Kidney epithelial cell (primary cell): Measurements from ENCODE around the gene SEMA6B. TPM values are rescaled to one million over a fixed set of nuclear protein-coding genes. Genes with fewer than 3 reads are reported as not detected.
A peak's percentile ranks its signal among the peaks of the same experiment; 100 is the strongest.

Experiments
- DNase-seq: peaks from one replicate; pipeline ENCODE4 v3.0.0-alpha.2; 2010; ENCODE audit warnings: low read depth
- H3K27me3 ChIP-seq: 2 replicates; pipeline ENCODE4 v1.6.0; 2011; ENCODE audit warnings: low read length; ENCODE audit not compliant: control insufficient read depth, insufficient read depth
- H3K36me3 ChIP-seq: 2 replicates; pipeline ENCODE4 v1.5.1; 2011; ENCODE audit warnings: low read length; ENCODE audit not compliant: control insufficient read depth, insufficient read depth
- H3K4me3 ChIP-seq: 2 replicates; pipeline ENCODE4 v1.5.1; 2011; ENCODE audit warnings: low read depth, mild to moderate bottlenecking, control low read depth, low read length
- CTCF ChIP-seq: IDR thresholded peaks from 2 replicates; pipeline ENCODE4 v1.5.1; 2011; ENCODE audit warnings: mild to moderate bottlenecking, moderate library complexity, low read length, control low read depth, inconsistent platforms; ENCODE audit not compliant: insufficient read depth, poor library complexity, severe bottlenecking
- total RNA-seq: library from RNA; depleted of rRNA; stranded (reverse); fragments of >200 nt; gene quantifications from 2 replicates; pipeline ENCODE4 v1.2.3, GENCODE V29; 2015

Gene SEMA6B
- total RNA-seq, 1 donor from 2014 or later: 0.13 TPM

- Histone ChIP-seq H3K27me3 (peaks cover 9% of the 10 kb centered on the region), H3K36me3 (no peaks in the 10 kb centered on the region), H3K4me3 (no peak overlapping the region)
- DNase-seq: no peak
- TF ChIP-seq CTCF: no peak
Observed at GRCh38 chr19:4591320-4591719, 31.8 kb upstream of the SEMA6B start.

- no peak for DNase-seq
Observed at GRCh38 chr19:4590559-4590958, 31.1 kb upstream of the SEMA6B start.

GRCh38 chr19:4589579-4590410 is 30.3 kb upstream of the SEMA6B start:
- peaks cover 18% of the 10 kb centered on the region for H3K27me3 ChIP-seq
- no peak overlapping the region for H3K4me3 ChIP-seq
- peak; percentile 56 for TF ChIP-seq CTCF
- no peak for DNase-seq
- H3K36me3 ChIP-seq: no peaks in the 10 kb centered on the region

More at GRCh38 chr19:4590559-4590958, 31.1 kb upstream of the SEMA6B start:
- no peak overlapping the region for H3K4me3 ChIP-seq
- TF ChIP-seq CTCF: no peak
- no peaks in the 10 kb centered on the region for H3K36me3 ChIP-seq
- H3K27me3 ChIP-seq: peaks cover 11% of the 10 kb centered on the region

GRCh38 chr19:4588291-4588761 is 28.8 kb upstream of the SEMA6B start:
- H3K36me3 ChIP-seq: no peaks in the 10 kb centered on the region
- H3K27me3 ChIP-seq: peaks cover 28% of the 10 kb centered on the region
- TF ChIP-seq CTCF: no peak
- H3K4me3 ChIP-seq: no peak overlapping the region
- DNase-seq: no peak

- no peak for TF ChIP-seq CTCF
- DNase-seq: no peak
- peaks cover 30% of the 10 kb centered on the region for H3K27me3 ChIP-seq
- no peak overlapping the region for H3K4me3 ChIP-seq
- no peaks in the 10 kb centered on the region for H3K36me3 ChIP-seq
Observed at GRCh38 chr19:4587527-4587926, 28.0 kb upstream of the SEMA6B start.

- Histone ChIP-seq H3K4me3 (no peak overlapping the region), H3K27me3 (peaks cover 32% of the 10 kb centered on the region), H3K36me3 (no peaks in the 10 kb centered on the region)
- TF ChIP-seq CTCF: no peak
- DNase-seq: no peak
Observed at GRCh38 chr19:4586691-4587090, 27.2 kb upstream of the SEMA6B start.
